GDM1 (cell line): Measurements from ENCODE around the gene CHMP3.
"Not testable (repeated sequence)": the region's sequence is repeated elsewhere in the genome, so short reads cannot be mapped to it uniquely, and the experiment has no call there.

Experiments
- DNase-seq: peaks from one replicate; lab custom pipeline; 2025; lab: John Stamatoyannopoulos, UW

The CHMP3 gene

DNA sequence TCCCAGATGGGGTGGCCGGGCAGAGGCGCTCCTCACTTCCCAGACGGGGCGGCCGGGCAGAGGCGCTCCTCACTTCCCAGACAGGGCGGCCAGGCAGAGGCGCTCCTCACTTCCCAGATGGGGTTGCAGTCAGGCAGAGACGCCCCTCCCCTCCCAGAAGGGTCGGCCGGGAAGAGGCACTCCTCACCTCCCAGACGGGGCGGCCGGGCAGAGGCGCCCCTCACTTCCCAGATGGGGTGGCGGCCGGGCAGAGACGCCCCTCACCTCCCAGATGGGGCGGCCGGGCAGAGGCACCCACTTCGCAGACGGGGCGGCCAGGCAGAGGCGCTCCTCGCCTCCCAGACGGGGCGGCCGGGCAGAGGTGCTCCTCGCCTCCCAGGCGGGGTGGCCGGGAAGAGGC, 13.8 kb downstream of the CHMP3 start:
- not testable (repeated sequence) for DNase-seq

DNA sequence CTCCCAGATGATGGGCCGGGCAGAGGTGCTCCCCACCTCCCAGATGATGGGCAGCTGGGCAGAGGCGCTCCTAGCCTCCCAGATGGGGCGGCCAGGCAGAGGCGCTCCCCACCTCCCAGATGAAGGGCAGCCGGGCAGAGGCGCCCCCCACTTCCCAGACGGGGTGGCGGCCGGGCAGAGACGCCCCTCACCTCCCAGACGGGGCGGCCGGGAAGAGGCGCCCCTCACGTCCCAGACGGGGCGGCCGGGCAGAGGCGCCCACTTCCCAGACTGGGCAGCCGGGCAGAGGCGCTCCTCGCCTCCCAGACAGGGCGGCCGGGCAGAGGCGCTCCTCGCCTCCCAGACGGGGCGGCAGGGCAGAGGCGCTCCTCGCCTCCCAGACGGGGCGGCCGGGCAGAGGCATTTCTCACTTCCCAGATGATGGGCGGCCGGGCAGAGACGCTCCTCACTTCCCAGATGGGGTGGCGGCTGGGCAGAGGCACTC, 14.3 kb downstream of the CHMP3 start:
- DNase-seq, result not testable (repeated sequence)

DNA sequence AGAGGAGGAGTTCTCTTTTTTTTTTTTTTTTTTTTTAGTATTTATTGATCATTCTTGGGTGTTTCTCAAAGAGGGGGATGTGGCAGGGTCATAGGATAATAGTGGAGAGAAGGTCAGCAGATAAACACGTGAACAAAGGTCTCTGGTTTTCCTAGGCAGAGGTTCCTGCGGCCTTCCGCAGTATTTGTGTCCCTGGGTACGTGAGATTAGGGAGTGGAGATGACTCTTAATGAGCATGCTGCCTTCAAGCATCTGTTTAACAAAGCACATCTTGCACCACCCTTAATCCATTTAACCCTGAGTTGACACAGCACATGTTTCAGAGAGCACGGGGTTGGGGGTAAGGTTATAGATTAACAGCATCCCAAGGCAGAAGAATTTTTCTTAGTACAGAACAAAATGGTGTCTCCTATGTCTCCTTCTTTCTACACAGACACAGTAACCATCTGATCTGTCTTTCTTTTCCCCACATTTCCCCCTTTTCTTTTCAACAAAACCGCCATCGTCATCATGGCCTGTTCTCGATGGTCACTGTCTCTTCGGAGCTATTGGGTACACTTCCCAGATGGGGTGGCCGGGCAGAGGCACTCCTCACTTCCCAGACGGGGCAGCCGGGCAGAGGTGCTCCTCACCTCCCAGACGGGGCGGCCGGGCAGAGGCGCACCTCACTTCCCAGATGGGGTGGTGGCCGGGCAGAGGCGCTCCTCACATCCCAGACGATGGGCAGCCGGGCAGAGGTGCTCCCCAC, 14.9 kb downstream of the CHMP3 start:
- DNase-seq, result not testable (repeated sequence)

DNA sequence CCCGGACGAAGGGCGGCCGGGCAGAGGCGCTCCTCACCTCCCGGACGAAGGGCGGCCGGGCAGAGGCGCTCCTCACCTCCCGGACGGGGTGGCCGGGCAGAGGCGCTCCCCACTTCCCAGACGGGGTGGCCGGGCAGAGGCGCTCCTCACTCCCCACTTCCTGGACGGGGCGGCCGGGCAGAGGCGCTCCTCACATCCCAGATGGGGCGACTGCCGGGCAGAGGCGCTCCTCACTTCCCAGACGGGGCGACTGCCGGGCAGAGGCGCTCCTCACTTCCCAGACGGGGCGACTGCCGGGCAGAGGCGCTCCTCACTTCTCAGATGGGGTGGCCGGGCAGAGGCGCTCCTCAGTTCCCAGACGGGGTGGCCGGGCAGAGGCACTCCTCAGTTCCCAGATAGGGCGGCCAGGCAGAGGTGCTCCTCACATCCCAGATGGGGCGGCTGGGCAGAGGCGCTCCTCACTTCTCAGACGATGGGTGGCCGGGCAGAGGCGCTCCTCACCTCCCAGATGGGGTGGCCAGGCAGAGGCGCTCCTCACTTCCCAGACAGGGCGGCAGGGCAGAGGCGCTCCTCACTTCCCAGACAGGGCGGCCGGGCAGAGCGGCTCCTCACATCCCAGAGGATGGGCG, 17.8 kb downstream of the CHMP3 start:
- DNase-seq, result not testable (repeated sequence)

DNA sequence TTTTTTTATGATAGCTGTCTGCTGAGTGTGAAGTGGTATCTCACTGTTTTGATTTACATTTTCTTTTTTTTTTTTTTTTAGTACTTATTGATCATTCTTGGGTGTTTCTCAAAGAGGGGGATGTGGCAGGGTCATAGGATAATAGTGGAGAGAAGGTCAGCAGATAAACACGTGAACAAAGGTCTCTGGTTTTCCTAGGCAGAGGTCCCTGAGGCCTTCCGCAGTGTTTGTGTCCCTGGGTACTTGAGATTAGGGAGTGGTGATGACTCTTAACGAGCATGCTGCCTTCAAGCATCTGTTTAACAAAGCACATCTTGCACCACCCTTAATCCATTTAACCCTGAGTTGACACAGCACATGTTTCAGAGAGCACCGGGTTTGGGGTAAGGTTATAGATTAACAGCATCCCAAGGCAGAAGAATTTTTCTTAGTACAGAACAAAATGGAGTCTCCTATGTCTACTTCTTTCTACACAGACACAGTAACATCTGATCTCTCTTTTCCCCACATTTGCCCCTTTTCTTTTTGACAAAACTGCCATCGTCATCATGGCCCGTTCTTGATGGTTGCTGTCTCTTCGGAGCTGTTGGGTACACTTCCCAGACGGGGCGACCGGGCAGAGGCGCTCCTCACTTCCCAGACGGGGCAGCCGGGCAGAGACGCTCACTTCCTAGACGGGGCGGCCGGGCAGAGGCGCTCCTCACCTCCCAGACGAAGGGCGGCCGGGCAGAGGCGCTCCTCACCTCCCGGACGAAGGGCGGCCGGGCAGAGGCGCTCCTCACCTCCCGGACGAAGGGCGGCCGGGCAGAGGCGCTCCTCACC, 18.8 kb downstream of the CHMP3 start:
- DNase-seq, result not testable (repeated sequence)

DNA sequence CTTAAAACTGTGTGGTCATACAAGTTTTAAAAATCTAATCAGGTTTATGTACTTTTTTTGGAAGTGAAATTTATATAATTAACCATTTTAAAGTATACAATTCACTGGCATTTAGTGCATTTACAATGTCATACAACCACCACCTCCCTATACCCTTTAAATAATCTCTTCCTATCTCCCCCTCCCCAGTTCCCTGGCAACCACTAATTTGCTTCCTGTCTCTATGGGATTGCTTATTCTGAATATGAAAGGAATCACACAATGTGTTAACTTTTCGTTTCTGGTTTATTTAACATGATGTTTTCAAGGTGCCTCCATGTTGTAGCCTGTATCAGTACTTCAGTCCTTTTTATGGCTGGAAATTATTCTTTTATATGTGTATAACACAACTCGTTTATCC, 19.4 kb downstream of the CHMP3 start:
- DNase-seq, result no peak

DNA sequence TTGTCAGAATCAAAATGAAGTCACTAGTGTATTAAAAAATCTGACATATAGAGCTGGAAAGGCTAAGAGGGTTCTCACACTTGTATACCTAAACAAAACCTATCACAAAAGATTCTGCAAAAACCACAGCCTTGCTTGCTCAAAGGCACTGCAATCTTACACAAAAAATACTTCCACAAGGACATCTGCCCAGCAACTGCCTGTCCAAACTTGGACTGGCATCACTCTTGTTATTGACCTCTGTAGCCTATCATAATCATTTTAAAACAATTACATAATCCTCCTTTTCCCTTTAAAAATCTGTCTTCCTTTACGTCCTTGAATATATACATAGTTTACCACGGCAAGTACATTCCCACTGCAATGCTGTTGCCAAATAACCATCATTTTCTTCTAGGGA, 19.9 kb downstream of the CHMP3 start:
- DNase-seq, result no peak

DNA sequence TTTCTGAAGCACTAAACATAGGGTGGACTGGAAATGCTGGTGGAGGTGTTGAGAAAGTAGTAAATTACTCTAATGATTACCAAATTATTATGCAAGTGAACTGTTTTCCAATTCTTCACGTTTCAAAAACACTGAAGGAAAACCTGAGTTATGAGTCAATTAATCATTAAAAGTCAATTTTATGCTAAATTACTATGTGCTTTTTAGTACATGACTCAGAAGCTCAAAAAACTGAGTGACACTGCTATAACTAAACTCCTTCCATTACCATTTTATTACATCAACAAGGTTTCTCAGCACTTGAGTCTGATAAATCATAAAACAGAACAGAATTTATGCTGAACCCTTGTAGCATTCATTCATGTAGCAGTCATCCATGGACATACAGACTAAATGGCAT, 20.4 kb downstream of the CHMP3 start:
- no peak for DNase-seq

DNA sequence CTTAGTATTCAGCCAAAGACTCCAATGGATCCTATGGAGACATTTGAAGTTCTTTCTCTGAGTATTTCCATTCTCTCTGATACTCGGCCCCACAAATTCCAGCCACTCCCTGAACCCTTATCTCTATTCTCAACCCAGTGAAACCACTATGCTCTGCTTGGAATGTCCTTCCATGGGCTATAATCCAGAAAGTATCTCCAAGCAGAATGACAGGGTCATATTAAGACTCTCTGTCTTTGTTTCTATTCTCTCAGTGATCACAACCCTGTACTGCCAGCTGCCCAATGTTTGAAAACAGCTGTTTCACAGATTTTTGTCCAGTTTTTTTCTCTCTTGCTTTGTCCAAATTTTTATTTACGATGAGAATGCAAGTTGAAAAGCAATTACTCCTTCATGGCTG, 21.9 kb downstream of the CHMP3 start:
- no peak for DNase-seq

DNA sequence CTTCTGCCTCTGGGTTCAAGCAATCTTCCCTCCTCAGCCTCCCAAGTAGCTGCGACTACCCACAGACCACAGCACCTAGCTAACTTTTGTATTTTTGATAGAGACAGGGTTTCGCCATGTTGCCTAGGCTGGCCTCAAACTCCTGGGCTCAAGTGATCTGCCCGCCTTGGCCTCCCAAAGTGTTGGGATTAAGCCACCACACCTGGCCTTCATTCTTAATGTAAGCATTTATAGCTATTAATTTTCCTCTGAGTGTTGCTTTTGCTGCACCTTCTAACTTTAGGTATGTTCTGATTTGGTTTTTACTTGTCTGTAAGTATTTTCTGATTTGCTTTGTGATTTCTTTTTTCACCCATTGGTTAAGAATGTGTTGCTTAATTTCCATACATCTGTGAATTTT, 29.7 kb downstream of the CHMP3 start:
- DNase-seq, result no peak

DNA sequence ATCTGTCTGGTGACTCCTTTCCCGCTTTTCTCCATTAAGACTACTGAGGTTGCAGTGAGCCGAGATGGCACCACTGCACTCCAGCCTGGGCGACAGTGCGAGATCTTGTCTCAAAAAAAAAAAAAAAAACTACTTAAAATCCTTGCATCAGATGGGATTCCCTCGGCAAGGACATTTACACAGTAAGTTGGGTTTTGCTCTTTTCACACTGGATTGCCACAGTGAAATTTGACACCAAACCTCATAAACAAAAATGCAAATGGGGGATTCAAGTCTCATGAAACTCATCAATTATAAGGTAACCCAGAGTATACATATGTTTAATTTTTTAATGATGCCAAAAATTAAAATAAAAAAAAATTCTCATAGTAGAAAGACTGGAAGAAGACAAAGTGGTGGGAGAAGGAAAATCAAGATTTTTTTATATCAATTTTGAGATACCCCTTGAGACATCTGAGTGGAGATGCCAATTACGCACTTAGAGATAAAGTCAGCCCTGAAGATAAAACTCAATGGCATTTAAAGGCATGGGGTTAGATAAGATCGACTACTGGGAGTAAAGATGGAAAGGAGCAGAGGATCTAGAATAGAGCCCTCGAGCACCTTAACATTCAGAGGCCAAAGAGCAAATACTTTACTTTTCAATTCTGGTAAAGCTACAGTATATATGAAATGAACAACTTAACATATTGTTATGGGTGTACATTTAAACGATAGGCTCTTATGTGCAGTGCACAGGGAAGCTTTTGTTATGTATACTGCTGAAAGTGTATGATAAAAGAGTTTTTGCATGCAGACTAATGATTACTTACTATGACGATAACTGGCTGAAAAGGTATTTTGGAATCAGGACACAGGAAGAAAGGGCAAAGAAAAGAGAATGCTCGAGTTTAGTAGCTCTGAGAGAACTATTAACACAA, 37.6 kb downstream of the CHMP3 start:
- DNase-seq, result no peak

DNA sequence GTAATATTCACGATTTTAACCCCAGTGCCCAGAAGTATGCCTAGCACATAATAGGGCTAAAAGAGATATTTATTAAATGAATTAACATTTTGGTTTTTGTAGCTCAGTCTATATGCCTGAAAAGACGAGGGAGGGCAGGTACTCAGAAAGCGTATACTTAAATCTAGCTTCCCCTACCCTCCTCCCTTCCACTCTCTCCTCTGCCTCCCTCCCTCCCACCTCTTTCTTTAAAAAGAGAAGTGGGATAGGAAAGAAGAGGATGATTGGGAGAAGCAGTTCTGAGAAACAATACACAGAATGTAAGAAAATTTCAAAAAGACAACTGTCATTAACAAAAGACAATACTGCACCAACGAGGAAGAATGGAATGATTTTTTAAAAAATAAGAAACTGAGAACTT, 39.8 kb downstream of the CHMP3 start:
- DNase-seq, result no peak

DNA sequence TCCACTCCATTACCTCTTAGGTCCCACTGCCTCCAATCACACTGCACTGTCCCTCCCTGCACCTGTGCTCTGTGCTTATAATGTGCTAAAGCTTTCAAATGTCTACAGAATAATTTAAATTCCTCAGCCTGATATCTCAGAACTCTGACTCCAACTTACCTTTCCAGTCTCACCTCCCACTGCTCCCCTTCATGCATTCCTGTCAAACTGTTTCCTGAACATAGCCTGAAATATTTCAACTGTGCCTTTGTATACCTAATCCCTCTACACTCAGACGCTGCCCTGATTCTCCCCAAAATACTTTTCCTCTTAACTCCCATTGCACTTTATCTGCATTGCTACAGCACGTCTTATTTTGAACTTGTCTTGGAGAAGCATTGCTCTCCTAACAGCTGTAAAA, 40.5 kb downstream of the CHMP3 start:
- no peak for DNase-seq

DNA sequence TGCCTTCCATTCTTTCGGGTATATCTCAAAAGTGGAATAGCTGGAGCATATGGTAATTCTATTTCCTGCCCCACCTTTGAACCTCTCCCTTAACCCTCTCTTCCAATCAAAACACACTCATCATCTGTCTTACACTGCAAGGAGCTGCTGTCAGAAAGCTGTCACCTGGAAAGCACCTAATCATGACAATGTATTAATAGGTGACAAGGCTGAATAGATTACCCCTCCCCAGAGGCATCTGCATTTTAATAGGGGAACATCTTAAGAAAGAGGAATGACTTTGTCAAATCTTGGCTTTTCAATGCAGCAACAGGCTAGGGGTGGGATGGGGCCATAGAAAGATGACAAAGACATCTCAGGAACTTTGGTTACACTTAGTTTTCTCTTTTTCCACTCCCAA, 41.3 kb downstream of the CHMP3 start:
- no peak for DNase-seq

DNA sequence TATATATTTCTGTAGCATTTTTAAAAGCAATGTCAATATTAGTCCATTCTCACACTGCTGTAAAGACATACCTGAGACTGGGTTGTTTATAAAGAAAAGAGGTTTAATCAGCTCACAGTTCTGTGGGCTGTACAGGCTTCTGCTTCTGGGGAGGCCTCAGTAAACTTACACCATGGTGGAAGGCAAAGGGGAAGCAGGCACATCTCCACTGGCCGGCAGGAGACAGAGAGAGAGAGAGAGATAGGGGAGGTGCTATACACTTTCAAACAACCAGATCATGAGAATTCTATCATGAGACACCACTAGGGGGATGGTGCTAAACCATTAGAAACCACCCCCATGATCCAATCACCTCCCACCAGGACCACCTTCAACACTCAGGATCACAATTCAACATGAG, 43.1 kb downstream of the CHMP3 start:
- DNase-seq, result no peak

DNA sequence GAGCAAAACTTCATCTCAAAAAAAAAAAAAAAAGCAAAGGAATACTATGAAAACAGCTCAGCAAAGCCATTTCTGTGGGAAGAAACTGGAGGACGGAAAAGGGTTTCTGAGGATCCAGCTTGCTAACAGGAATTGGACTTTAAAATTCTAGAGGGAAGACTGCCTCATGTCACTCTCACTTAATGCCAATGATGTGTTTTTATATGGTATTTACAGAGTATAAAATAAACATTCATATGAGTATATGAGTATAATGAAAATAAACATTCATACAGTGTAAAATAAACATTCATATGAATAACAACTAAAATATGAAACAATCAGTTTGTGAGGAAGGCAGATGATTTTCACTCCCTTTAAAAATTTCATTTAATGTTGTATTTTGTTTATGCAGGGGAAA, 43.9 kb downstream of the CHMP3 start:
- DNase-seq, result no peak

DNA sequence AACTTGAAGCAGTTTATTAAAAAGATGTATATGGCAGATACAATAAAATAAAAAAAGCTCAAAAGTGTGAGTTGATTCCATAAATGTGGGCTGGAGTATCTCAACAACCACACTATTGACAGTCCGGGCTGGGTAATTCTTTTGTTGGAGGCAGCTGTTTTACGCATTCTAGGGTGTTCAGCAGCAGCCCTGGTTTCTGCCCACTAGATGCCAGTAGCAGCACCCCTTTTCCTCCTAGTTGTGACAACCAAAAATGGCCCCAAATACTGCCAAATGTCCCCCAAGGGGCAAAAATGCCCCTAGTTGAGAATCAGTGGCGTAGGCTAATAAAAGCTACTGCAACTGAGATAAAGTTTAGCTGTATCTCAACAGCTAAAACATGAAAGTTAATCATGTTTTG, 44.8 kb downstream of the CHMP3 start:
- DNase-seq, result no peak

DNA sequence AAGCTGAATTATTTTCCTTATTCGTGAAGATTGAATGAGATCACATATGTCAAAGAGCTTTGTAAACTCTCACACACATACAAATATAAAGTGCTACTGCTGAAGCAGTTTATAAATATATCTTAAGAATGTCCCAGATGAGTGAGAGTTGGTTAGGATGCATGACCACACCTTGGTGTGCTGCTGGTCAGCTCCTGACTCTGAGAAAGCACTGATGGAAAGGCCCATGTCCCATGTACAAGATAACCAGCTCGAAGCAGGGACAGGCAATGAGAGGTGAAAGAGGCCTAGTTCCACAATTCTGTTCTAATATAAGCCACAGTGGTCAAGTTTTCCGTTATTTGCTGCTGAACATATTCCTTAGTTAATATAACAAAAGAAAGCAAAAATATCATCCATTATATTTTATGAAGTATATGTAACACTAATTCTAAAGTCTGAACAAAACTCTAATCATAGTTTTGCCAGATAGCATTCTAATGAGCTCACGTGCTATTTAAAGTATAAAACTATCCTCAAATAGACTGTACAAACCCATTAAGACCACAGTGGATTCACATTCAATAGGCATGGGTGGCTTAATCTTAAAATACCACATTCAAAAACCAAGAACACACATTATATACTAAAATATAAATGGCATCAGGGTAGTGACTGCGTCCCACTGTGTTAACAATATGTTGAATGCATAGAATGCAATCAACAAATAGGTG, 49.1 kb downstream of the CHMP3 start:
- no peak for DNase-seq

DNA sequence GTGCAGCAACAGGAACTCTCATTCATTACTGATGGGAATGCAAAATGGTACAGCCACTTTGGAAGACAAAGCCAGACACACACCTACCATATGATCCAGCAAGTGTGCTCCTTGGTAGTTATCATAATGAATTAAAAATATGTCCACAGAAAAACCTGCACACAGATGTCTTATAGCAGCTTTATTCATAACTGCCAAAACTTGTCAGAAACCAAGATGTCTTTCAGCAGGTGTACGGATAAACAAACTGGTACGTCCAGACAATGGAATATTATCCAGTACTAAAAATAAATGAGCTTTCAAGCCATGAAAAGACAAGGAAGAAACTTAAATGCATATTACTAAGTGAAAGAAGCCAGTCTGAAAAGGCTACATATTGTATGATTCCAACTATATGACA, 50.4 kb downstream of the CHMP3 start:
- DNase-seq, result no peak

DNA sequence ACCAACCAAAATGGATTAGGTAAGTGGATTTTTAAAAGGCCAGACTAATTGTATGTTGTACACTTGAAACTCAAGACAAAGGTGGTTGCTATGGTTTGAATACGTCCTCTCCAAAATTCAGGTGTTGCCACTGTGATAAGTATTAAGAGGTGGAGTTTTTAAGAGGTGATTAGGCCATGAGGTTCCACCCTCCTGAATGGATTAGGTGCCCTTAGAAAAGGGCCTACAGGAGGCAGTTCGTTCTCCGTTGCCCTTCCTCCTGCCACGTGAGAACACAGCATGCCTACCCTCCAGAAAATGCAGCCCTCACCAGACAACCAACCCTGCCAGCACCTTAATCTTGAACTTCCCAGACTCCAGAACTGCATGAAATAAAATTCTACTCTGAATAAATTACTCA, 51.2 kb downstream of the CHMP3 start:
- DNase-seq, result no peak

DNA sequence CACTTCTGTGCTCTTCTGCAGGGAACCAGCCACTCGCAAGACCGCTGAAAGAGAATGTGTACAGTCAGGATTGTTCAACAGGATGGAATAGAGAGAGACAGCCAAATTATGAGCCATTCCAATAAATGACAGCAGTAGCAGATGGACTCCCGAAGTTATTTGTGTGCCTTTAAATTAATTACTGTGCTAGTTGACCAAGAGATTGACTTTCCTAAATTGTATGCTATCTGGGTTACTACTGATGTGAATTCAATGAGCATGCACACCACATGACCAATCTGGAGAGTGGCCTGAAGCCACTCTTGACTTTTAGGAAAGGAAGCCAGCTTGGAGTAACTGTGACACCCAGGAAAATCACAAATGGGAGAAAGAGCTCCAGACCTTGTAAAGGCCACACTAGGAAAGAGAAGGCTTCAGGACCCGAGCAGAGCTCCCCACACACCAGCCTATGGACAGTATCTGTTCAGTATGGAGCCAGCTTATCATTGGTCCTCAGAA, 52.8 kb downstream of the CHMP3 start:
- DNase-seq, result no peak
